Upper lobe of left lung (tissue), 4 donors: ENCODE results near the gene ARID4A.

Experiments used
- CTCF ChIP-seq, 6 experiments: fragments of 450-650 bp in 4 of 6; fragments of 200-600 bp in 2 of 6; sonication (generic) in 2 of 6; IDR thresholded peaks; one replicate each; pipeline ENCODE4 v1.5.1; 2016 to 2019; ENCODE audit warnings: antibody characterized with exemption in 6 of 6
- EP300 ChIP-seq, 4 donors: sonication (generic); formaldehyde crosslinking; IDR thresholded peaks; one replicate each; pipeline ENCODE4 v1.5.1; 2017; ENCODE audit warnings: antibody characterized with exemption in 4 of 4, control low read depth in 2 of 4
- POLR2A ChIP-seq, 4 donors: fragments of 450-650 bp; IDR thresholded peaks; one replicate each; pipeline ENCODE4 v1.5.1; 2016 to 2017; ENCODE audit warnings: antibody characterized with exemption in 4 of 4, mild to moderate bottlenecking in 2 of 4
- POLR2AphosphoS5 ChIP-seq, 2 donors: sonication (generic); formaldehyde crosslinking; IDR thresholded peaks; one replicate each; pipeline ENCODE4 v1.5.1; 2017; ENCODE audit warnings: antibody characterized with exemption in 2 of 2

GRCh38 chr14:58291646-58292045, 6.7 kb upstream of the ARID4A start:
- TF ChIP-seq POLR2AphosphoS5 (IDR thresholded peaks at IDR 0.05) (no peak), CTCF (IDR thresholded peaks at IDR 0.05) (no peak), POLR2A (IDR thresholded peaks at IDR 0.05) (no peak), EP300 (IDR thresholded peaks at IDR 0.05) (no peak)
